ENCODE results near the gene ERGIC1.

Gene ERGIC1

GRCh38 chr5:172901012-172901780, 67.1 kb downstream of the ERGIC1 start:
- in situ Hi-C loops (cut with HindIII; ENCODE audit: low pct_ligation_motif_present, low sequenced_read_pairs): no loop called here
- H3K27ac ChIP-seq: peak overlapping the region; percentile 99
- peak; percentile 94 for DNase-seq
- peaks cover 38% of the 10 kb centered on the region for H3K36me3 ChIP-seq (replicated peaks)
- H3K27me3 ChIP-seq (replicated peaks): no peaks in the 10 kb centered on the region
- no peak overlapping the region for H3K4me3 ChIP-seq (ENCODE audit: low read depth, low read length)
- no peak for TF ChIP-seq CTCF (IDR thresholded peaks at IDR 0.05; ENCODE audit: low read depth, low read length, missing control alignments)

- Histone ChIP-seq H3K36me3 (replicated peaks) (peaks cover 34% of the 10 kb centered on the region), H3K27me3 (replicated peaks) (no peaks in the 10 kb centered on the region), H3K4me3 (ENCODE audit: low read depth, low read length) (no peak overlapping the region), H3K27ac (peak overlapping the region; percentile 99)
- in situ Hi-C loops (cut with HindIII; ENCODE audit: low pct_ligation_motif_present, low sequenced_read_pairs): no loop called here
- TF ChIP-seq CTCF (IDR thresholded peaks at IDR 0.05; ENCODE audit: low read depth, low read length, missing control alignments): no peak
- DNase-seq: peak; percentile 81
Observed at GRCh38 chr5:172901788-172902496, 67.9 kb downstream of the ERGIC1 start.

DNA sequence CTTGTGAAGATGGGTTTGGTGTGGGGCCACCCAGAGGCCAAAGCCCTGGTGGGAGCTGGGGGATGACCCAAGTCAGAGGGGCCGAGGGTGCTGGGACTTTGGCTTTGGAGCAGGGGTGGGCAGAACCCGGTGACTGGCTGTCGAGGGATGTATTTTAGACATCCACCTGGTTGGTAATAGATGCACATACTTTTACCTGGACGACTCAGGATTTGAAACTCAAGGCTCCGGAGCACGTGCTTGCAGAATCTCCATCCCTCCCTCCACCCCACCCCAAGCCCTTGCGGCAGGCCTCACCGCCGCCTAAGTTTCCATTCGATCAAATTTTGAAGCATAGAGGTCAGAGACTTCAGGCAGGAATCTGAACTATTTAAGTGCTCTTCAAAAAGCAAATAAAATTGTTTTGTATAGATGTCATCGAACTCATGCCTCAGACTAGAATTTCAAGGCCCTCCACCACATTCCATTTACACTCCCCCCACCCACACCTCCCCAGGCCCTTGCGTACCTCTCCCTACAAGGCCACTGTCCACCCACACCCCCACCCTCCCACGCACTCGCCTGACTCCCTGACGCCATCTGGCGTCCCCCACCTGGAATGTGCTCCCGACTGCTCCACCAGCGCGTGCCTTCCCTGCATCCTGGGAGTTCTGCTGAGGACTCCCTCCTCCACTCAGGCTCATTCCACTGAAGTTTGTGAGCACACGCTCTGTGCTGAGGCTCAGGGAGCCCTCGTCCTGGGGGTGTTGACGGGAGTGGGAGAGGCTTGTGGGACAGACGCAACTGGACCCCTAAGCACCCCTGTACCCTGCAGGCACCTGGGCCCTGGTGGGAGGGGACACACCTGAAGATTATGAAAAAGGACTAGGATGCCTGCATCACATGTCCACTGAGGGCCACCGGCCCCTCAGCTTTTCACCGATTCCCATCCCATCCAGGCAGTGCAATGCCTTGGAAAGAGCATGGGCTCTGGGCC, 68.7 kb downstream of the ERGIC1 start:
- TF ChIP-seq CTCF (IDR thresholded peaks at IDR 0.05; ENCODE audit: low read depth, low read length, missing control alignments): peak; percentile 70
- Histone ChIP-seq H3K27me3 (replicated peaks) (no peaks in the 10 kb centered on the region), H3K4me3 (ENCODE audit: low read depth, low read length) (no peak overlapping the region), H3K36me3 (replicated peaks) (peaks cover 32% of the 10 kb centered on the region), H3K27ac (peak overlapping the region; percentile 99)
- peak; percentile 97 for DNase-seq
- in situ Hi-C loops (cut with HindIII; ENCODE audit: low pct_ligation_motif_present, low sequenced_read_pairs): no loop called here

- DNase-seq: peak; percentile 92
- Histone ChIP-seq H3K27me3 (replicated peaks) (no peaks in the 10 kb centered on the region), H3K4me3 (ENCODE audit: low read depth, low read length) (no peak overlapping the region), H3K36me3 (replicated peaks) (peaks cover 26% of the 10 kb centered on the region), H3K27ac (peak overlapping the region; percentile 99)
- no peak for TF ChIP-seq CTCF (IDR thresholded peaks at IDR 0.05; ENCODE audit: low read depth, low read length, missing control alignments)
- in situ Hi-C loops (cut with HindIII; ENCODE audit: low pct_ligation_motif_present, low sequenced_read_pairs): no loop called here
Observed at GRCh38 chr5:172903790-172904189, 69.7 kb downstream of the ERGIC1 start.

DNA sequence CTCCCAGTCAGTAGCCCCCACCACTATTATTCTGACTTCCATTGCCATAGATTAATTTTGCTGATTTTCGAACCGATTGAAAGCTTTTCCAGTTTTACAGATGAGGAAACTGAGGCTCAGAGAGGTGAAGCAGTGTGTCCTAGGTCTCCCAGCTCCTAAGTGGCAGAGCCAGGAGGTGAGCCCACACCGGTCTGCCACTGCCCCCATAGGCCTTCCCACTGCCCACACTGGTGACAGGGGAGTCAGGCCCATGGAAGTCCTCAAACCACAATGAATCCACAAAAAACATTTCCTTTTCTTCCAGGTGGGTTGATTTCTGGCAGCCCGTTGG, 70.2 kb downstream of the ERGIC1 start:
- Histone ChIP-seq H3K36me3 (replicated peaks) (peaks cover 24% of the 10 kb centered on the region), H3K27ac (peak overlapping the region; percentile 99)
- no peak for TF ChIP-seq CTCF (IDR thresholded peaks at IDR 0.05; ENCODE audit: low read depth, low read length, missing control alignments)

More for the DNA sequence above, 70.2 kb downstream of the ERGIC1 start:
- DNase-seq: no peak
- in situ Hi-C loops (cut with HindIII; ENCODE audit: low pct_ligation_motif_present, low sequenced_read_pairs): no loop called here
- Histone ChIP-seq H3K4me3 (ENCODE audit: low read depth, low read length) (no peak overlapping the region), H3K27me3 (replicated peaks) (no peaks in the 10 kb centered on the region)

All from brain microvascular endothelial cell (primary cell).